ENCODE data around the gene ASCL1. TPM values are rescaled to one million over a fixed set of nuclear protein-coding genes. Genes with fewer than 3 reads are reported as not detected.

The ASCL1 gene
- total RNA-seq (2022; extraction: Qiagen RNA extraction) = 0.07 TPM in 1 of 5 replicates, not detected in the others

GRCh38 chr12:102957339-102958050 lies at the start of gene ASCL1:
Gene ASCL1 (plus strand): TSS chr12:102957674. CDS start chr12:102958245, 571 bp downstream.

GRCh38 chr12:102917026-102917787 lies 40.3 kb upstream of the ASCL1 start, which contains the start of gene PAH:
Gene PAH (minus strand): TSS chr12:102917244. CDS start chr12:102917130, 114 bp downstream.

Other genes starting within 250 kb of the ASCL1 start
- not detected in 5 replicates for gene PAH, start 40.4 kb upstream of the ASCL1 start, total RNA-seq (2022; extraction: Qiagen RNA extraction)